ENCODE results near the gene VWA1. TPM values are rescaled to one million over a fixed set of nuclear protein-coding genes. Genes with fewer than 3 reads are reported as not detected.

Gene VWA1
- total RNA-seq, 2 experiments from 2014 or later = not detected

- no peak overlapping the region for H3K27ac ChIP-seq (ENCODE audit: low read depth, low read length, poor library complexity, severe bottlenecking)
- H3K36me3 ChIP-seq (ENCODE audit: insufficient read depth, low read length) = no peaks in the 10 kb centered on the region
- H4K20me1 ChIP-seq (ENCODE audit: insufficient read depth, low read length) = no peaks in the 10 kb centered on the region
- no peaks in the 10 kb centered on the region for H3K79me2 ChIP-seq (ENCODE audit: insufficient read depth, low read depth, low read length)
- POLR2A ChIA-PET = no interaction called here
- H2AFZ ChIP-seq (ENCODE audit: low read length) = no peak overlapping the region
- no peak overlapping the region for H3K4me3 ChIP-seq (ENCODE audit: low read depth, low read length, poor library complexity, severe bottlenecking)
- no peaks in the 10 kb centered on the region for H3K9me3 ChIP-seq (ENCODE audit: low read length)
- H3K4me2 ChIP-seq (ENCODE audit: low read length) = no peak overlapping the region
- intact Hi-C loops (cut with micrococcal nuclease; ENCODE audit: unreplicated experiment) = no loop called here
- BruUV-seq (replicated peaks) = no TSS peak
- H3K9me2 ChIP-seq (ENCODE audit: insufficient read depth, low read length) = no peaks in the 10 kb centered on the region
- TF ChIP-seq CTCF (conservative IDR thresholded peaks at IDR 0.05; ENCODE audit: low read length) (no peak), EZH2phosphoT487 (IDR thresholded peaks at IDR 0.05; ENCODE audit: borderline replicate concordance, low read depth, low read length) (no peak)
- no peaks in the 10 kb centered on the region for H3K4me1 ChIP-seq (ENCODE audit: insufficient read depth, low read length, poor library complexity, severe bottlenecking)
- DNase-seq (ENCODE audit: low spot score) = no peak
- CTCF ChIA-PET (ENCODE audit: unreplicated experiment) = interaction anchor here (0.5 kb wide), 1 partner anchor 882 kb away, joined by 3 read pairs; no protein-coding TSS in a partner anchor
Observed at GRCh38 chr1:1430992-1431844, 4.3 kb upstream of the VWA1 start.

- POLR2A ChIA-PET = no interaction called here
- Histone ChIP-seq H3K4me2 (ENCODE audit: low read length) (no peak overlapping the region), H3K27ac (ENCODE audit: low read depth, low read length, poor library complexity, severe bottlenecking) (no peak overlapping the region), H2AFZ (ENCODE audit: low read length) (no peak overlapping the region), H3K4me3 (ENCODE audit: low read depth, low read length, poor library complexity, severe bottlenecking) (no peak overlapping the region), H3K4me1 (ENCODE audit: insufficient read depth, low read length, poor library complexity, severe bottlenecking) (no peaks in the 10 kb centered on the region), H3K9me3 (ENCODE audit: low read length) (no peaks in the 10 kb centered on the region), H3K36me3 (ENCODE audit: insufficient read depth, low read length) (no peaks in the 10 kb centered on the region), H4K20me1 (ENCODE audit: insufficient read depth, low read length) (no peaks in the 10 kb centered on the region), H3K79me2 (ENCODE audit: insufficient read depth, low read depth, low read length) (no peaks in the 10 kb centered on the region), H3K9me2 (ENCODE audit: insufficient read depth, low read length) (no peaks in the 10 kb centered on the region)
- CTCF ChIA-PET (ENCODE audit: unreplicated experiment) = no interaction called here
- DNase-seq (ENCODE audit: low spot score) = no peak
- BruUV-seq (replicated peaks) = no TSS peak
- intact Hi-C loops (cut with micrococcal nuclease; ENCODE audit: unreplicated experiment) = no loop called here
- no peak for TF ChIP-seq EZH2phosphoT487 (IDR thresholded peaks at IDR 0.05; ENCODE audit: borderline replicate concordance, low read depth, low read length)
- TF ChIP-seq CTCF (conservative IDR thresholded peaks at IDR 0.05; ENCODE audit: low read length) = no peak
Observed at GRCh38 chr1:1431845-1432273, 3.6 kb upstream of the VWA1 start.

- no peaks in the 10 kb centered on the region for H4K20me1 ChIP-seq (ENCODE audit: insufficient read depth, low read length)
- BruUV-seq (replicated peaks) = no TSS peak
- no peaks in the 10 kb centered on the region for H3K9me3 ChIP-seq (ENCODE audit: low read length)
- no peaks in the 10 kb centered on the region for H3K79me2 ChIP-seq (ENCODE audit: insufficient read depth, low read depth, low read length)
- POLR2A ChIA-PET = no interaction called here
- intact Hi-C loops (cut with micrococcal nuclease; ENCODE audit: unreplicated experiment) = no loop called here
- H3K36me3 ChIP-seq (ENCODE audit: insufficient read depth, low read length) = no peaks in the 10 kb centered on the region
- no peak for TF ChIP-seq CTCF (conservative IDR thresholded peaks at IDR 0.05; ENCODE audit: low read length)
- TF ChIP-seq EZH2phosphoT487 (IDR thresholded peaks at IDR 0.05; ENCODE audit: borderline replicate concordance, low read depth, low read length) = no peak
- H3K4me2 ChIP-seq (ENCODE audit: low read length) = no peak overlapping the region
- CTCF ChIA-PET (ENCODE audit: unreplicated experiment) = no interaction called here
- H2AFZ ChIP-seq (ENCODE audit: low read length) = no peak overlapping the region
- no peaks in the 10 kb centered on the region for H3K4me1 ChIP-seq (ENCODE audit: insufficient read depth, low read length, poor library complexity, severe bottlenecking)
- no peak for DNase-seq (ENCODE audit: low spot score)
- H3K4me3 ChIP-seq (ENCODE audit: low read depth, low read length, poor library complexity, severe bottlenecking) = no peak overlapping the region
- H3K9me2 ChIP-seq (ENCODE audit: insufficient read depth, low read length) = no peaks in the 10 kb centered on the region
- H3K27ac ChIP-seq (ENCODE audit: low read depth, low read length, poor library complexity, severe bottlenecking) = no peak overlapping the region
Observed at GRCh38 chr1:1432274-1432950, 3.1 kb upstream of the VWA1 start.

Measured in OCI-LY7 (cell line).